ENCODE results near the gene UBE2H.
A peak's percentile ranks its signal among the peaks of the same experiment; 100 is the strongest.
"Not testable (repeated sequence)": the region's sequence is repeated elsewhere in the genome, so short reads cannot be mapped to it uniquely, and the experiment has no call there.

Gene UBE2H

DNA sequence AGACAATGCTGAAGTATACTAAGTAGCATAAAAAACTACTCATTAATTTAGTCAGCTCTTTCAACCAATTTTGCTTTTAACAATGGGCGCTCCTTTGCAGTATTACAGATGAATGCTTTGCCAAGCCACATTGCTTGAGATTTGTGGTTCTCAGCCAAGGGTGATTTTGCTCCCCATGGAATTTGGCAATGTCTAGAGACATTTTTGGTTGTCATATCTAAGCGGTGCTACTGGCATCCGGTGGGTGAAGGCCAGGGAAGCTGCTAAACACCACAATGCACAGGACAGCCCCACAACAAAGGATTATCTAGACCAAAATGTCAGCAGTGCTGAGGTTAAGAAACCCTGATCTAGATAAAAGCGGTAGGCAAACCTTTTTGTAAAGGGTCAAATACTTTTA, 112.0 kb downstream of the UBE2H start:
- no peak for DNase-seq

DNA sequence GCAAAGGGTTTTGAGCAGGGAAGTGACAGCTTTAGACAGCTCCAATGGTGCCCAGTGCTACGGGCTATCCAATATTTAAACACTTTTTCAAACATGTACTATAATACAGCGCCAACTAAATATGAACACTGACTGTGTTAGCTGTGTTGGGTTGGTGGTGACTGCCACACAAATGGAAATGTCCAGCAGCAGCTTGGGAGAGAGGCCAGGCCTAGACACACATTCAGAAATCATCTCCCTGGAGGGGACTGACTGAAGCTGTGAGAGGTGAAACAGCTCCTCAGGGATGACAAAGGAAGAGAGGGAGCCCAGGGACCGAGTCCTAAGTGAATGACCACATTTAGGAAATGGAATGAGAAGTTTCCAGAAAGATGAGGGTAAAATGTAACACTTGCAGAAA, 115.8 kb downstream of the UBE2H start:
- DNase-seq = no peak

DNA sequence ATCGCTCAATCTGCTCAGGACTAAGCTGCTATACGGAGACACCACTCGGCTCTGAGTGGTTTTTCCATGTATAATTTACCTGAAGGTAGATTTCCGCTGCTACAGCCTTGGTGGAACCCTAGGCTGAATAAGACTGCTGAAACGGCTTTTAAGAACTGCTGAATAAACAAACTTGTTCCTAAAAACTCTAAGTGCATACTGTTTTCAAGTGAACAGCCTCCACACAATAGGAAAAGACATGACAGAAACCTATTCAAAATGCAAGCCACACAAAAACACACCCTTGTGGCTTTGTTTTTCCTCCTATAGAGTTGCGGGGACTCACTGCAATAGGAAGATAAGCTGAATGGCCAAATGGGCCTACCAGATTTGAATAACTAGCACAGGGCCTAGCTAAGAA, 117.2 kb downstream of the UBE2H start:
- DNase-seq = no peak

DNA sequence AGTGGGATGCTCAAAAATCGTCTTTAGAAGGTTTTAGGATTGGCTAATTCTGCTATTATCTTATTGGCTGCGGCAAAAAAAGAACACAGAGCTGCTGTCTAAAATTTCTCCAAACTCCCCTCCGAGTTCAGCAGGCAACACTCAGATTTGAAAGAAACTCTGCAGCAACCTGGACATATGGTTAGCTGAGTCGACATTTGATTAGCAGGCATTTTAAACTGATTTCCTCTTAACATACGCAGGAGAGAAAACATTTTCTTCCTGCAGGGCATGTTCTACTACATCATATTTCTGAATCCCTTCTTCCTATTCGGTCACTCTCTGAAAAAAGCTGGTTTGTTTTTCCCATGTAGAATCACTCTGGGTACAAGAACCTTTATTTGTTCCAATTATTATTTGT, 119.4 kb downstream of the UBE2H start:
- DNase-seq = not testable (repeated sequence)

DNA sequence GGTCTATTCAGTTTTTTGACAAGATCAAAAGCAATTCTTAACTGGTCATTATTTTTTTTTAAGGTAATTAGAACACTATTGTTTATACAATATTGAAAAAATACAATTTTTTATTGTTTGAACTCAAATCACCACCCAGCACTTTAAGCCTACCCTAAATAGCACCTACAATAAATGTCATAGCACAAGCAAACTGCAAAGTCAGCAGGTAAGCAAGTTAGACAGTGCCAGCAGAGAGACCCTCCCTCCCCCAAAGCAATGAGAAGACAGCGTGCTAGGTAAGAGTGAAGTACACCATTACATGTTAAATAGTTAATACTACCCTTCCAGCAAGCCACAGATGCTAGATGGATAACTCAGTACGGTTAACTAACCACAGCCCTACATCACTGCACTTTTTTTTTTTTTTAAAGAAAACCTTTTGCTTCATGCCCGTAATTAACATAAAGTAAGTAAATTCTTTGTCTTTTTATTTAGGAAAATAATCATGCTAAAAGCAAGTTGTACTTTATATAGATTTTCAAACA, 120.0 kb downstream of the UBE2H start:
- no peak for DNase-seq

DNA sequence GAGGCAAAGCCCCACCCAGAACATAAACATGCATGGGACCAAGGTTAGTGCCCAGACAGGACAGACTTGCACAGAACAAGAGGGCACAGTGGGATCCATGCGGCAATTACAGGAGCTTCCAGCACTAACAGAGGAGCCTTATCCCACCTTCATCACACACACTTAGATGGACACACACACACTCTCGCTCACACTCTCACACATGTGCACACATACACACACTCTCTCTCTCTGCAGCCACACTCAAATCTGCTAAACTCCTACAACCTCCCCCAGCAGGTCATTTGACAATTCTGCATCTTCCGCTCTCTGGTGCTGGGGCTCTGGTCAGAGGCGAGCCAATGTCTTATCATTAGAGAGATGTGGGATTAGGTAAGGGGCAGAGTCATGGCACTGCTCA, 120.5 kb downstream of the UBE2H start:
- no peak for DNase-seq

DNA sequence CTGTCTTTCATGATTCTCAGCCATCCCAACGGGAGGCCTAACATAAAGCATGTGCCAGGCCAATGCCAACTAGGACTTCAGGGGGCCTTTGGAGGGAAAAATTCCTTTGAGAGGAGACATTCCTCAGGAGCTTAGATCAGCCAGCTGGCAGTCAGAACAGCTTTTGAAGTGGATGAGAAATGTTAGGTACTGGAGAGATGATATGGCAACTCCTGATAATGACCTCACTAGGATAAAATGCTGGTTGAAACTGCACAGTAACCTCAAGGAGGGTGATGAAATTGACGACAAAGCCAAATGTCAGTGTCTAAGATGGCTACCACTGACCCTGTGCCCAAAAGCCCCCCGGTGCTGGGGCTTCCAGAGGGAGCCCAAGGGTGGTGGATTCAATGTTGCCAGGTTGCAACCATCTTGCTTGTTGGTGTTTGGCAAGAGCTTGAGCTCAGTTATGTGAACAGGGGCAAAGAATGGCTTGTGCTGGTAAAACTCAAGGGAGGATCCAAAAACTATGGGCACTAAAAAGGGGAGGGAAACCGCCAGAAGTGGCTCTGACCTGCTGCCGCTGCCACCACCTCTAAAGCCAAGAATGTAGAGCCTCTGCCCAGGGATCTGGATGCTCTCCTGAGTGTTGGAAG, 121.2 kb downstream of the UBE2H start:
- no peak for DNase-seq

DNA sequence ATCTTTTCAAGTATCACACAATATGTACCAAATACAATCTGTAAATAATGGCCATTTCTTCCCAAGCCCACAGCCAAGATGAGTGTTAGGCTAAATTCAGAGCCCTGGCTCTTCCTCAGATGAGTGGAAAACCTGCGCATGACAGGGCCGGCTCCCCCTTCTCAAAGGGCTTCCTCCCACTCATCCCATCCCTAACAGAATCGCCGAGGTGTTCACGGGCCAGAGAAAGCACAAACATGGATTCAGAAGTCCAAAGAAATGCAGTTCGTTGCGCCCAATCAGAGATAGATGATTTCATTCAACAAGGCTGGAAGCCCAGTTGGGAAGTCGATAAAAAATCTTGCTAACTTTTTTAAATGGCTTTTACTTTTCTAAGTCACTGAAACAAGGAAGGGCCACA, 121.8 kb downstream of the UBE2H start:
- DNase-seq = no peak

DNA sequence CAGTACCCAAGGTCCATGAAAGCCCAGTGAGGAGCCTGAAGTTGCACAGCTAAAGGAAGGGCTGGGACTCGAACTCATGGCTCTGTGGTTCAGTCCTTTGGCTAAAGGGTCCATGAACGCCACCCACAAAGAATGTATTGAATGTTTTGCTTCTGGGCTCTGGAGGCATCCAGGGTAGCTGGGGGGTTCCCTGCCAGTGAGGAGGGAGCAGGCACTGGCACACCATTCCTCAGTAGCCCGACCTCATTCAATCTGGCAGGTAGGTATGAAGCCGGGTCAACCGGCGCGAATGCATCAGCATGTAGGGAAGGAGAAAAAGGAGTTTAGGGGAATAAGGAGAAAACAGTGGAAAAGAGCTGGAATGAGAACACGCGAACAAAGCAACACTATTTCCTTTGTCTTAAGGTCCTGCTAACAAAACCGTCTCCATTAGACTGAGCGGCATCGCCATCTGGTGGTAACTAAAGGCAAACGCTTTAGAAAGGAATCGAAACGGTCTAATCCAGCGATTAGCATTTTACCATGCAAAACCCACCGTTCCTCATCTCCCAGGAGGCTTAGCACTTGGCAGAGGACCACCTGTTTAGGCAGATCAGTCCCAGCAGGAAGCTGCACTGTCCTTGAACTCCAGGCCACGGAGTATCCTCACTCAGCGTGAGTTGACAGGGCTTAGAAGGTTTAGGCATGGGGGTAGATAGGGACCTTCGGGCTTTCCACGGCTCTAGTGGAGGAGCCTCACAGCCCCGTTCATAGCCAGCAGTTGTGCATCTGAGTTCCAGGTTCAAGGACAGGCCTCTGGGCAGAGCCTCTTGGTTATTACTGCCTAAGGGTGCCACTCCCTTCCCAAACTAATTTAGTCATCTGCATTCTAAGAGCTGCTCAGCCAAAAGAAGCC, 122.8 kb downstream of the UBE2H start:
- no peak for DNase-seq

DNA sequence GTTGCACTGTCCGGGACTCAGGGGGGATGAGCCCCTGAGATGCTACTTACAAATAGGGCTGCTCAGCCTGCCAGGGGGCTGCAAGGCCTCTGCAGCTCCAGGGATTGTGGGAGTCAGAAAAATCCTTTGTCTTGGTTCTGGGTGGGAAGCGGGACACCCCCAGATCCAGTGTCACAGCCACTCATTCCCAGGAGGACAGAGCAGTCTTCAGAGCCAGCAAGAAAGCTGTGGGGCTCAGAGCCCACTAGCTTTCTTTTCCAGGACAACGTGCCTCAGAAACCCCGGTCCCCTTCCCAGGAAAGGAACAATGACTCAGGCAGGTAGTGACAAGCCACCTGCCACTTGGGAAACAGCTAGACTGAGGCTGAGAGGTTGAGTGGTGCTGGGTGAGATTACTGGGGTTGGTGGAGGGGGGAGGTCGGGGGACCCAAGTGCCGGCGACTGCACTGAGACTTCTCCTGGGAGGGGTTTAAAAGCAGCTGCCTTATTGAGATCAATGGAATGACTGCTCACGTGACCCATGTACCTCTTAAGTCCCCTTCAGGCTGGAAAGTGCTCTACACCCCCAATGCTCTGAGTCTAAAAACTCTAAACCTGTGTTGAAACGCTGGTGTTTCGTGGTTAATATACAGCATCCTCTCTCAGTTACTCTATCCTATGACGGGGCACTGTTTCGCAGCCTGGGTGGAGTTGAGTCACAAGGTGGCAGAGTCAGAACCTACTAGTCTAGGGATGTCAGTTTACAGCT, 123.6 kb downstream of the UBE2H start:
- no peak for DNase-seq

DNA sequence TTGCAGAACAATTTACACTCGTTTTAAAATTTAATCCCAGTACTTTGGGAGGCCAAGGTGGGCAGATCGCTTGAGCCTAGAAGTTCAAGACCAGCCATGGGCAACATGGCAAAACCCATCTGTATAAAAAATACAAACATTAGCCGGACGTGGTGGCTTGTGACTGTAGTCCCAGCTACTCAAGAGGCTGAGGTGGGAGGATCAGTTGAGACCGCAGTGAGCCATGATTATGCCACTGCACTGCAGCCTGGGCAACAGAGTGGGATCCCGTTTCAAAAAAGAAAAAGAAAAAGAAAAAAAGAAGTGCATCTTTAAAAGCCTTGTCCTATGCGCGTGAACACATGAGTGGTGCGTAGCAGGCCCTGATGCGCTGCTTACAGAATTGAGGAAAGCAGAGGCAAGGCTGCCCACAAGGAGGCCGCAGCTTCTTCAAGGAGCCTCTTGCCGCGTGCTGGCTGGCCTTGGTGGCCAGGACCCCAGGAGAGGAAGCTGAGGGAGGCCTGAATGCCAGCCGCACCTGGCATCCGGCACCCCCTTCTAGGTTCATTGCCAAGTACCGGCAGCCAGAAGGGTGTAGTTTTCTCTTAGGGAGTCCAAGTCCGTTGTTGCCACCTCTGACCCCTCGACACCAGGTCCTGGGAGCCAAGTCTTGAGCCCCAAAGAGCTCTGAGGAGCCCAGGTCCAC, 124.5 kb downstream of the UBE2H start:
- no peak for DNase-seq

DNA sequence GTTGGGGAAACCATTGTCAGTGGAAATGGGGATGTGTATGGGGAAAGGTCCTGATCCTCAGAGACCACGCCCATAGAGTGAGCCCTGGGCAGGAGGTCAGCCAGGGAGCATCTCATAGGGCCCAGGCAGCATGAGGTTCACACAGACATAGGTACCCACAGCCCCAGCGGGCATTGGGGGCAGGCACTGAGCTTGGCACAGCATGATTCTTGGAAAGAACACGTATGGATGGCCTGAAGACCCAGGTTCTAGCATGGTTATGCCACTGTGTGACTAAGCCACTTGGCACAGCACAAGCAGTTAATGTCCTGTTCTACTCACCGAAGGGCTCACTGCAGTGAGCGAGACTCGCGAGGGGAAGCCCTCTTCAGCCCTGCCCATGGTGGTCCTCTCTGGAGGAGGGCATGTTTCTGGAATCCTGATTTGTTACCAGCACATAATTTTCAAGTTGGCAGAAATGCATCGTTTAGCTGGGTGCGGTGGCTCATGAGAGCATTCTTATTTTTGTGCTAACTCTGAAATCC, 125.2 kb downstream of the UBE2H start:
- no peak for DNase-seq

DNA sequence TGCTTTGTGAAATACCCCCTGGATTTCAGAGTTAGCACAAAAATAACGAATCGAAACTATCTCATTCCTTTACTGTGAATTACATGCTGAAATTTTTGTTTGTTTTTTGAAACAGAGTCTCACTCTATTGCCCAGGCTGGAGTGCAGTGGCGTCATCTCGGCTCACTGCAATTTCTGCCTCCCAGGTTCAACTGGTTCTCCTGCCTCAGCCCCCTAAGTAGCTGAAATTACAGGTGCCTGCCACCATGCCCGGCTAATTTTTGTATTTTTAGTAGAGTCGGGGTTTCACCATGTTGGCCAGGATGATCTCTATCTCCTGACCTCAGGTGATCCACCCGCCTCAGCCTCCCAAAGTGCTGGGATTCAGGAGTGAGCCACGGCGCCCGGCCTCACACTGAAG, 125.9 kb downstream of the UBE2H start:
- not testable (repeated sequence) for DNase-seq

DNA sequence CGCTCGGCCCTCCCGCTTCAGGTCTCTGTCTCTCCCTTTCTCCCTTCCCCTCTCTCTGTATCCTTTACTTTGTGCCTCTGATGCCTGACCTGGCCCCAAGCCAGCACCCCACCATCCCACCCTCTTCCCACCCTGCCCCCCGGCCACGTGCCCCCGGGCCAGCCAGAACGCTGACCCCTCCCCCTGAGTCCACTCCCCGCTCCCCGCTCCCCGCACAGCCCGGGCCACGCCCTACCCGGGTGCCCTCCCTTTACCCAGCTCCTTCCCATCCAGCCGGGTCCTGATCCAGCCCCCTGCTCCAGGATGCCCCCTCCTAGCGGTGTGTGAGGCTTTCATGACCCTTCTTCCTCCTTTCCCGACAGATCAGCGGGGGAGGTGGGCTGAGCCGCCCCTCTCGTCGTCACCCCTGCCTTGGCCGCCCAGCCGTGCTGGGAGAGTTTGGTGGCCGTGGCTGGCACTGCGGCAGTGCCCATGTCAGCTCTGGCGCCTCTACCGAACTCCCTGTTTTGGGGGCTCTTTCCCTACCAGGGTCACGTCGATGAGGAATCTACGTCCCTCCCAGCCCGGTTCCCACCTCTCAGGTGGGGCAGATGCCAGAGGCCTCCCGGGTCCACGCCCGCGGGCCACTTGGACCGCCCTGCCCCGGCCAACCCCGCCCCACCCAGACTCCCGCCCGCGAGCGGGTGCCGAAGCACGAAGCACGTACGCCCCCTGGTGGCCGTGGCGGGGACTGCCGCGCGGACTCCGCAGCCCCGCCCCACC, 127.4 kb downstream of the UBE2H start:
- DNase-seq = peak; percentile 31

DNA sequence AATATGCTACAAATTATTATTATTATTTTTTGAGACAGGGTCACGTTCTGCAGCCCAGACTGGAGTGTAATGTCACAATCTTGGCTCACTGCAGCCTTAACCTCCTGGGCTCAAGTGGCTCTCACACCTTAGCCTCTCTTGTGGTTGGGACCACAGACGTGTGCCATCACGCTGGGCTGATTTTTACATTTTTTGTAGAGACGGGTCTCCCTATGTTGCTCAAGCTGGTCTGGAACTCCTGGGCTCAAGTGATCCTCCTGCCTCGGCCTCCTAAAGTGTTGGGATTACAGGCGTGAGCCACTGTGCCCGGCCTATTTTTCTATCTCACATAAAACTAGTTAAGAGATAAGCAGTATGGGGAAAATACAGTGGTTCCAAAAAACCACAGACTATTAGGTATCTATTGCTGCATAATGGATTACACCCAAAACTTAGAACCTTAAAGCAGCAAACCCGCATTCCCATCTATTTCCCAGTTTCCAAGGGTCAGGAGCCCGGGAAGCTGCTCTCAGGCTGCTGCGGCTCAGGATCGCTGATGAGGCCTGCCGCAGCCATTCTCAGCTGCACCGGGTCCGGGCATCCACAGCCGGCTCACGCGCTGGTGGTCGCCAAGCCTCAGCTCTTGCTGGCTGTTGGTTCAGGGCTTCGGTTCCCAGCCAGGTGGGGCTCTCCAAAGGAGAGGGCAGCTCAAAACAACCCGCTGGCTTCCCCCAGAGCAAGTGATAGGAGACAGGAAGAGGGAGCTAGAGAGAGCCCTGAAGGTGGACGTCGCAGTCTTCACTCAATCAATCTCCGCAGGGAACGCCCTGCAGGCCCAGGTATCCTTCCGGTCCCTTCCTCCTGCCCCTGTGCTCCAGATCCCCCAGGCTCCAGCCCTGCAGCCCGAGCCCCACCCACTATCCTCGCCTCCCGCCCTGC, 128.2 kb downstream of the UBE2H start:
- peak; percentile 36 for DNase-seq

DNA sequence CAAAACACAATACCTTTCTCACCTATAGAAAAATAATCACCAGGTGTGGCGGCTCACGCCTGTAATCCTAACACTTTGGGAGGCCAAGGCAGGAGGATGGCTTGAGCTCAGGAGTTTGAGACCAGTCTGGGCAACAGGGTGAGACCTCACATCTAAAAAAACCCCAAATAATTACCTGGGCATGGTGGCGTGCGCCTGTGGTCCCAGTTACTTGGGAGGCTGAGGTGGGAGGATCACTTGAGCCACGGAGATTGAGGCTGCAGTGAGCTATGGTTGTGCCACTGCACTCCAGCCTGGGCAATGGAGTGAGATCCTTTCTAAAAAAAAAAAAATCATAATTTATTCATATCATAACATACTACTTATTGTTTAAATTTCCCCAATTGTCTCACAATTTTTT, 129.6 kb downstream of the UBE2H start:
- not testable (repeated sequence) for DNase-seq

DNA sequence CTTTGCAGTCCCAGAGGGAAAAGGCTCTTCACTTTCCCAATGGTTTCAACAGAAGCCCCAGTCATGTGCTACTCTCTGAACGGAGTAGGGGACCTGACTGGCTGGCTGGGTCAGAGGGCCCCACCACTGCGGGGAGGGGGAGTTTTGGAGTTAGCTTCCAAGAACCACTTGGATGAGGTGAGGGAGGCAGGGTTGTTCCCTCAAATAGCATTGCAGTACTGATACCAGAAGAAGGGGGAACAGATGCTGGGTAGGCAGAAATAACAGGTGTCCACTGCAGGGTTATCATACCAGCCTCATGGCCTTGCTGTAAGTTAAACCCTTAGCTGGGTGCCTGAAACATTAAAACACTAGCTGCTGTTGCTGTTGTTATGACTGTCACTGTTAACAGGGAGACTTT, 131.3 kb downstream of the UBE2H start:
- no peak for DNase-seq

DNA sequence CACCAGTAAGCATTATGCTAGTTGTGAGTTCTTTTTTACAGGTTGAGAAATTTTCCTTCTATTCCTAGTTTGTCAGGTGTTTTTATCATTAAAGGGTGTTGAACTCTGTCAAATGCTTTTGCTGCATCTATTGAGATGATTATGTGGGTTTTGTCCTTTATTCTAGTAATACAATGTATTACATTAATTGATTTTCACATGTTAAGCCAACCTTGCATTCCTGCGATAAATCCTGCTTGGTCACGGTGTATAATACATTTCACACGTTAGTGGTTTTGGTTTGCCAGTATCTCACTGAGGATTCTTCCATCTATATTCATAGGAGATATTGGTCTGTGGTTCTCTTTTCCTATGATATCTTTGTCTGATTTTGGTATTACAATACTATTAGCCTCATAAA, 136.0 kb downstream of the UBE2H start:
- DNase-seq = no peak

DNA sequence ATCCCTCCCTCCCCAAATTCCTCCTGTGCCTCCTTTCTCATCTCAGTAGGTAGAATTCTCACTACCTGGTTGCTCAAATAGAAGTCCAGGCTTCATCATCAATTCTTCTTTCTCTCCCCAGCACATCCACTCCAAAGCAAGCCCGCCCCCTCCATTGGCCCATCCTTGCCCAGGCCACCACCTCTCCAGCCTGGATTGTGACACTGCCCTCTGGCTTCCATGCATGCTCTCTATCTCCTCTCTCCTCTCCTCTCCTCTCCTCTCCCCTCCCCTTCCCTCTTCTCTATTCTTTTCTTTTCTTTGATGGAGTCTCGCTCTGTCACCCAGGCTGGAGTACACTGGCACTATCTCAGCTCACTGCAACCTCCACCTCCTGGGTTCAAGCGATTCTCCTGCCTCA, 144.9 kb downstream of the UBE2H start:
- DNase-seq = no peak

DNA sequence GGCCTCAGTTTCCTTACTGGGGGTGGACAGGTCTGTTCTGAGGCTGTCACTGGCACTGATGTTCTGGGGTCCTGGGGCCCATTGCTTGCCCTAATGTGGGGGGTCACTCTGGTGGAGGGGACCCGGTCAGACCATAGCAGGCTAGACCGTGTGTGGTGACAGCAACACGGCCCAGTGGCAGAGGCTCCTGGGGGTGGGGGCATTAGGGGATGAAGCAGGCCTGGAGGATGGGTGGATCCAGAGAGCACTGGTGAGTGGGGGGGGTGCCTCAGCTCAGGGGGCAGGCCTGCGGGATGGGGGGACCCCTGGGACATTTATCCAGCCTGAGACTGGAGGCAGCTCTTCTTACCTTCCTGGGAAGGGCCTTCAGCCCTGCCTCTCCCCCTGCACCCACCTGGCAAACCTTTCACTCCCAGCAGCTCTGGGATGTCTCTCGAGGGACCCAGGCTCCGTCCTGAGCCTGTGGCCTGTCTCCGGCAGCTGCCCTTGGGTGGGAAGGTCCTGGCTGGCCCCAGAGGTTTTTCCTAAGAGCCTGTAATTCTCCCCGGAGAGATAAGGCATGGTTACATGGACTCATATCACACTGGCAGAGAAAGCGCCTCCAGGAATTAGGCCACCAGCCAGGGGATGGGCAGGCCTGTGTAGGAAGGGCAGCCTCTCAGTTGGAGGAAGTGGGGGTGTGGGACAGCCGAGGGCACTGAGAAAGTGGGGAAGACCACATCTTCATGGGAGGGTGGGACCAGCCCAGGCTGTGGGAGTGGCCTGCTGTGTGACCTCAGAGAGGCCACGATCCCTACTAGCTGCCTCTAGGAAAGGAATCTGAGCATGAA, 147.7 kb downstream of the UBE2H start:
- DNase-seq = no peak

Data from 8988T (cell line).